ENCODE data around the gene DDX25.
A peak's percentile ranks its signal among the peaks of the same experiment; 100 is the strongest.
"Not testable (repeated sequence)": the region's sequence is repeated elsewhere in the genome, so short reads cannot be mapped to it uniquely, and the experiment has no call there.

The DDX25 gene

GRCh38 chr11:125903711-125904659, at the start of gene DDX25:
TSS of gene DDX25 (plus strand) at chr11:125904508. CDS start at chr11:125904518, 10 bp downstream.
- no peak for DNase-seq

- DNase-seq, result not testable (repeated sequence)
Measured at GRCh38 chr11:125857670-125858069, 46.6 kb upstream of the DDX25 start.

GRCh38 chr11:125862786-125863185, 41.5 kb upstream of the DDX25 start:
- DNase-seq, result not testable (repeated sequence)

- DNase-seq, result not testable (repeated sequence)
Measured at GRCh38 chr11:125865354-125865753, 39.0 kb upstream of the DDX25 start.

GRCh38 chr11:125869521-125869920, 34.8 kb upstream of the DDX25 start:
- DNase-seq, result no peak

- no peak for DNase-seq
Measured at GRCh38 chr11:125871391-125872137, 32.7 kb upstream of the DDX25 start.

- no peak for DNase-seq
Measured at GRCh38 chr11:125872138-125872491, 32.2 kb upstream of the DDX25 start.

- no peak for DNase-seq
Measured at GRCh38 chr11:125873881-125874555, 30.3 kb upstream of the DDX25 start.

GRCh38 chr11:125874556-125875124, 29.7 kb upstream of the DDX25 start:
- peak; percentile 61 for DNase-seq

- DNase-seq, result no peak
Measured at GRCh38 chr11:125881291-125881690, 23.0 kb upstream of the DDX25 start.

GRCh38 chr11:125883375-125883774, 20.9 kb upstream of the DDX25 start:
- no peak for DNase-seq

- DNase-seq, result peak; percentile 53
Measured at GRCh38 chr11:125886997-125887372, 17.3 kb upstream of the DDX25 start.

GRCh38 chr11:125887373-125888324, 16.7 kb upstream of the DDX25 start, which contains the start of gene HYLS1:
TSS of gene HYLS1 (plus strand) at chr11:125887668. CDS start at chr11:125899369, 11,701 bp downstream.
- peak; percentile 95 for DNase-seq

GRCh38 chr11:125890447-125891100, 13.7 kb upstream of the DDX25 start:
- no peak for DNase-seq

GRCh38 chr11:125892071-125892470, 12.2 kb upstream of the DDX25 start:
- no peak for DNase-seq

GRCh38 chr11:125892994-125893393, 11.3 kb upstream of the DDX25 start:
- DNase-seq, result no peak

- no peak for DNase-seq
Measured at GRCh38 chr11:125901872-125902271, 2.4 kb upstream of the DDX25 start.

GRCh38 chr11:125902277-125902926, 1.9 kb upstream of the DDX25 start:
- DNase-seq, result no peak

GRCh38 chr11:125902927-125903710, 1.2 kb upstream of the DDX25 start, which contains the start of gene PUS3:
TSS of gene PUS3 (minus strand) at chr11:125903206. CDS start at chr11:125896284, 6,922 bp downstream.
- peak; percentile 94 for DNase-seq

- DNase-seq, result no peak
Measured at GRCh38 chr11:125904678-125905077, 370 bp downstream of the DDX25 start.

Measured in NCI-H2029 (cell line).